Measurements from ENCODE around the gene KMT5B. TPM values are rescaled to one million over a fixed set of nuclear protein-coding genes. Genes with fewer than 3 reads are reported as not detected.
A peak's percentile ranks its signal among the peaks of the same experiment; 100 is the strongest.

KMT5B gene
- total RNA-seq, 1 experiment from 2014 or later: 35.1 TPM

GRCh38 chr11:68118706-68119448 lies 94.2 kb downstream of the KMT5B start:
- Histone ChIP-seq H2AFZ (ENCODE audit: low read depth, low read length, poor library complexity, severe bottlenecking) (no peak overlapping the region), H3K27me3 (ENCODE audit: insufficient read depth, low read length) (no peaks in the 10 kb centered on the region), H3K27ac (ENCODE audit: low read depth, low read length) (no peak overlapping the region), H3K4me1 (ENCODE audit: control insufficient read depth in 1 of 2, insufficient read depth in 2 of 2, low read length in 2 of 2) (peaks cover 26 to 57% of the 10 kb centered on the region in 2 experiments), H4K20me1 (ENCODE audit: insufficient read depth) (peaks cover 11% of the 10 kb centered on the region; the same call in 1 of the 2 replicates), H3K9me2 (ENCODE audit: insufficient read depth) (no peaks in the 10 kb centered on the region), H3K4me2 (ENCODE audit: low read length) (peak overlapping the region; percentile 92), H3K4me3 (replicated peaks in 1 of 2; ENCODE audit: low read depth in 1 of 2, low read length in 2 of 2) (no peak overlapping the region), H3K79me2 (ENCODE audit: insufficient read depth, low read length) (peaks cover 63% of the 10 kb centered on the region), H3K9me3 (ENCODE audit: control insufficient read depth in 1 of 2, insufficient read depth in 1 of 2, low read depth in 1 of 2, low read length in 2 of 2) (no peaks in the 10 kb centered on the region), H3K36me3 (ENCODE audit: control insufficient read depth in 1 of 2, insufficient read depth in 2 of 2, low read length in 2 of 2) (no peaks in the 10 kb centered on the region), H3K9ac (ENCODE audit: low read length) (no peak overlapping the region)
- ChIA-PET RAD21 (ENCODE audit: low non-redundant PET in 1 of 2, low total read pairs in 2 of 2, uncharacterized antibody in 2 of 2, unreplicated experiment in 2 of 2) (no interaction called here), CTCF (no interaction called here), POLR2A (interaction anchor here (1.0 kb wide), 1 partner anchor 9 kb away, joined by 3 read pairs; no protein-coding TSS in a partner anchor)
- TF ChIP-seq ZBTB33 (IDR thresholded peaks at IDR 0.05; ENCODE audit: extremely low read depth, insufficient replicate concordance, low read length): no peak
- TF ChIP-seq ELF1 (IDR thresholded peaks at IDR 0.05; ENCODE audit: borderline replicate concordance, low read depth): no peak
- no peak for TF ChIP-seq RAD21 (IDR thresholded peaks at IDR 0.05; ENCODE audit: low read depth)
- no peak for TF ChIP-seq EGR1 (IDR thresholded peaks at IDR 0.05; ENCODE audit: low read depth)
- no peak for TF ChIP-seq SP1 (IDR thresholded peaks at IDR 0.05; ENCODE audit: low read depth)
- no peak for TF ChIP-seq TCF7L2 (IDR thresholded peaks at IDR 0.05; ENCODE audit: borderline replicate concordance, extremely low read depth, insufficient read depth, insufficient read length)
- no peak for TF ChIP-seq SRF (IDR thresholded peaks at IDR 0.05; ENCODE audit: low read depth)
- TF ChIP-seq ZFX (IDR thresholded peaks at IDR 0.05): no peak
- TF ChIP-seq JUND (IDR thresholded peaks at IDR 0.05): no peak
- TF ChIP-seq YY1 (IDR thresholded peaks at IDR 0.05; ENCODE audit: extremely low read depth, insufficient replicate concordance, low read depth, low read length): no peak
- no peak for TF ChIP-seq CTCF (IDR thresholded peaks at IDR 0.05 in 2 of 3, conservative IDR thresholded peaks at IDR 0.05 in 1 of 3; ENCODE audit: borderline replicate concordance in 1 of 3, insufficient read depth in 1 of 3, low read depth in 2 of 3, low read length in 2 of 3)
- intact Hi-C loops (cut with micrococcal nuclease): no loop called here
- BruUV-seq (replicated peaks): TSS peak; percentile 52
- DNase-seq (ENCODE audit: low read depth, low spot score) (no peak), ATAC-seq (no peak)

Measured in HCT116 (cell line).